HEK293 (cell line): ENCODE results near the gene DDX54.

ENCODE experiments used
- CTCF ChIA-PET: fragments of 350-600 bp; formaldehyde crosslinking; extraction: SDS; loops from one replicate; lab custom pipeline; 2021; ENCODE audit warnings: antibody characterized with exemption; lab: Yijun Ruan, JAX
- POLR2A ChIA-PET: fragments of 300-600 bp; formaldehyde crosslinking; extraction: SDS; loops from one replicate; lab custom pipeline; 2020; ENCODE audit warnings: antibody characterized with exemption, inconsistent platforms; lab: Yijun Ruan, JAX
- H3K27ac ChIP-seq: fragments of 200-500 bp; sonication (Bioruptor generic); 2 replicates; pipeline ENCODE4 v1.5.1; 2014; ENCODE audit warnings: low read depth, low read length, control low read depth, inconsistent platforms; ENCODE audit errors: extremely low read depth
- H3K36me3 ChIP-seq, 2 experiments: fragments of 200-500 bp in 1 of 2; sonication (Bioruptor generic) in 1 of 2; 1 replicate in 1 of 2; 2 replicates in 1 of 2; pipeline ENCODE4 v1.5.1; 2014 to 2017; ENCODE audit warnings: inconsistent platforms in 2 of 2, low read length in 2 of 2; ENCODE audit not compliant: control insufficient read depth in 2 of 2, insufficient read depth in 1 of 2
- H3K4me1 ChIP-seq: fragments of 200-500 bp; sonication (Bioruptor generic); 2 replicates; pipeline ENCODE4 v1.5.1; 2014; ENCODE audit warnings: mild to moderate bottlenecking, low read length, inconsistent platforms; ENCODE audit not compliant: control insufficient read depth, insufficient read depth
- H3K4me3 ChIP-seq: 2 replicates; pipeline ENCODE4 v1.5.1; 2011; ENCODE audit warnings: low read depth, mild to moderate bottlenecking, control low read depth, low read length, moderate library complexity
- H3K9me3 ChIP-seq: fragments of 200-500 bp; sonication (Bioruptor generic); 2 replicates; pipeline ENCODE4 v1.5.1; 2014; ENCODE audit warnings: low read depth, low read length, inconsistent platforms; ENCODE audit not compliant: control insufficient read depth, insufficient read depth
- GLIS2 ChIP-seq: fragments of 450-650 bp; formaldehyde crosslinking; IDR thresholded peaks from 2 replicates; pipeline ENCODE4 v1.5.1; 2016; ENCODE audit warnings: missing biosample characterization, missing genetic modification characterization
- IKZF3 ChIP-seq: fragments of 450-650 bp; IDR thresholded peaks from 2 replicates; pipeline ENCODE4 v1.5.0; 2018; ENCODE audit warnings: missing biosample characterization, mild to moderate bottlenecking, missing genetic modification characterization, moderate library complexity
- KLF1 ChIP-seq: fragments of 450-650 bp; formaldehyde crosslinking; IDR thresholded peaks from 2 replicates; pipeline ENCODE4 v1.5.1; 2016; ENCODE audit warnings: missing biosample characterization, missing genetic modification characterization
- KLF17 ChIP-seq: fragments of 450-650 bp; formaldehyde crosslinking; IDR thresholded peaks from 2 replicates; pipeline ENCODE4 v1.5.1; 2016; ENCODE audit warnings: missing biosample characterization, missing genetic modification characterization
- MEIS1 ChIP-seq: sonication (generic); formaldehyde crosslinking; IDR thresholded peaks from 2 replicates; pipeline ENCODE4 v1.8.1; 2022; ENCODE audit warnings: missing genetic modification reagents, mild to moderate bottlenecking, borderline replicate concordance
- PATZ1 ChIP-seq: fragments of 450-650 bp; formaldehyde crosslinking; IDR thresholded peaks from 2 replicates; pipeline ENCODE4 v1.5.1; 2016; ENCODE audit warnings: missing biosample characterization, missing genetic modification characterization
- ZBTB17 ChIP-seq: fragments of 450-650 bp; formaldehyde crosslinking; IDR thresholded peaks from 2 replicates; pipeline ENCODE4 v1.5.1; 2016; ENCODE audit warnings: missing biosample characterization, missing genetic modification characterization
- ZBTB8A ChIP-seq: fragments of 450-650 bp; formaldehyde crosslinking; IDR thresholded peaks from 2 replicates; pipeline ENCODE4 v1.5.1; 2016; ENCODE audit warnings: missing biosample characterization, missing genetic modification characterization
- ZFP37 ChIP-seq: fragments of 450-650 bp; formaldehyde crosslinking; IDR thresholded peaks from 2 replicates; pipeline ENCODE4 v1.5.1; 2016; ENCODE audit warnings: missing biosample characterization, missing genetic modification characterization
- ZIC2 ChIP-seq: fragments of 450-650 bp; formaldehyde crosslinking; IDR thresholded peaks from 2 replicates; pipeline ENCODE4 v1.5.1; 2016; ENCODE audit warnings: missing biosample characterization, missing genetic modification characterization
- ZNF138 ChIP-seq: fragments of 450-650 bp; formaldehyde crosslinking; IDR thresholded peaks from 2 replicates; pipeline ENCODE4 v1.5.1; 2016; ENCODE audit warnings: missing biosample characterization, missing genetic modification characterization, borderline replicate concordance
- ZNF18 ChIP-seq: fragments of 450-650 bp; formaldehyde crosslinking; IDR thresholded peaks from 2 replicates; pipeline ENCODE4 v1.5.1; 2016; ENCODE audit warnings: missing biosample characterization, missing genetic modification characterization
- ZNF221 ChIP-seq: fragments of 450-650 bp; formaldehyde crosslinking; IDR thresholded peaks from 2 replicates; pipeline ENCODE4 v1.5.1; 2017; ENCODE audit warnings: missing biosample characterization, missing genetic modification characterization, borderline replicate concordance
- ZNF223 ChIP-seq: fragments of 450-650 bp; formaldehyde crosslinking; IDR thresholded peaks from 2 replicates; pipeline ENCODE4 v1.5.1; 2016; ENCODE audit warnings: missing biosample characterization, missing genetic modification characterization
- ZNF24 ChIP-seq: fragments of 450-650 bp; formaldehyde crosslinking; IDR thresholded peaks from 2 replicates; pipeline ENCODE4 v1.5.1; 2016; ENCODE audit warnings: missing biosample characterization, missing genetic modification characterization
- ZNF266 ChIP-seq: fragments of 450-650 bp; formaldehyde crosslinking; IDR thresholded peaks from 2 replicates; pipeline ENCODE4 v1.5.1; 2016; ENCODE audit warnings: missing biosample characterization, missing genetic modification characterization, low read depth
- ZNF394 ChIP-seq: fragments of 450-650 bp; formaldehyde crosslinking; IDR thresholded peaks from 2 replicates; pipeline ENCODE4 v1.5.1; 2016; ENCODE audit warnings: missing biosample characterization, missing genetic modification characterization, mild to moderate bottlenecking, moderate library complexity, borderline replicate concordance
- ZNF423 ChIP-seq: fragments of 450-650 bp; formaldehyde crosslinking; IDR thresholded peaks from 2 replicates; pipeline ENCODE4 v1.5.1; 2016; ENCODE audit warnings: missing biosample characterization, missing genetic modification characterization
- ZNF530 ChIP-seq: fragments of 450-650 bp; formaldehyde crosslinking; IDR thresholded peaks from 2 replicates; pipeline ENCODE4 v1.5.1; 2016; ENCODE audit warnings: low read depth, missing biosample characterization, missing genetic modification characterization
- ZNF558 ChIP-seq: fragments of 450-650 bp; formaldehyde crosslinking; IDR thresholded peaks from 2 replicates; pipeline ENCODE4 v1.5.1; 2016; ENCODE audit warnings: missing biosample characterization, missing genetic modification characterization
- ZNF561 ChIP-seq: fragments of 450-650 bp; IDR thresholded peaks from 2 replicates; pipeline ENCODE4 v1.5.1; 2018; ENCODE audit warnings: missing biosample characterization, missing genetic modification characterization, borderline replicate concordance
- ZNF571 ChIP-seq: fragments of 450-650 bp; formaldehyde crosslinking; IDR thresholded peaks from 2 replicates; pipeline ENCODE4 v1.5.0; 2017; ENCODE audit warnings: missing biosample characterization, missing genetic modification characterization
- ZNF623 ChIP-seq: fragments of 450-650 bp; formaldehyde crosslinking; IDR thresholded peaks from 2 replicates; pipeline ENCODE4 v1.5.1; 2016; ENCODE audit warnings: missing biosample characterization, missing genetic modification characterization
- ZNF776 ChIP-seq: fragments of 450-650 bp; formaldehyde crosslinking; IDR thresholded peaks from 2 replicates; pipeline ENCODE4 v1.5.0; 2017; ENCODE audit warnings: missing biosample characterization, missing genetic modification characterization, borderline replicate concordance
- TF ChIP-seq, protein P1 (sequence below): fragments of 450-650 bp; formaldehyde crosslinking; IDR thresholded peaks from 2 replicates; pipeline ENCODE4 v1.5.1; 2017; ENCODE audit warnings: missing biosample characterization, missing genetic modification characterization
- TF ChIP-seq, protein P2 (sequence below): fragments of 450-650 bp; formaldehyde crosslinking; IDR thresholded peaks from 2 replicates; pipeline ENCODE4 v1.5.1; 2016; ENCODE audit warnings: missing biosample characterization, missing genetic modification characterization

The DDX54 gene

DNA sequence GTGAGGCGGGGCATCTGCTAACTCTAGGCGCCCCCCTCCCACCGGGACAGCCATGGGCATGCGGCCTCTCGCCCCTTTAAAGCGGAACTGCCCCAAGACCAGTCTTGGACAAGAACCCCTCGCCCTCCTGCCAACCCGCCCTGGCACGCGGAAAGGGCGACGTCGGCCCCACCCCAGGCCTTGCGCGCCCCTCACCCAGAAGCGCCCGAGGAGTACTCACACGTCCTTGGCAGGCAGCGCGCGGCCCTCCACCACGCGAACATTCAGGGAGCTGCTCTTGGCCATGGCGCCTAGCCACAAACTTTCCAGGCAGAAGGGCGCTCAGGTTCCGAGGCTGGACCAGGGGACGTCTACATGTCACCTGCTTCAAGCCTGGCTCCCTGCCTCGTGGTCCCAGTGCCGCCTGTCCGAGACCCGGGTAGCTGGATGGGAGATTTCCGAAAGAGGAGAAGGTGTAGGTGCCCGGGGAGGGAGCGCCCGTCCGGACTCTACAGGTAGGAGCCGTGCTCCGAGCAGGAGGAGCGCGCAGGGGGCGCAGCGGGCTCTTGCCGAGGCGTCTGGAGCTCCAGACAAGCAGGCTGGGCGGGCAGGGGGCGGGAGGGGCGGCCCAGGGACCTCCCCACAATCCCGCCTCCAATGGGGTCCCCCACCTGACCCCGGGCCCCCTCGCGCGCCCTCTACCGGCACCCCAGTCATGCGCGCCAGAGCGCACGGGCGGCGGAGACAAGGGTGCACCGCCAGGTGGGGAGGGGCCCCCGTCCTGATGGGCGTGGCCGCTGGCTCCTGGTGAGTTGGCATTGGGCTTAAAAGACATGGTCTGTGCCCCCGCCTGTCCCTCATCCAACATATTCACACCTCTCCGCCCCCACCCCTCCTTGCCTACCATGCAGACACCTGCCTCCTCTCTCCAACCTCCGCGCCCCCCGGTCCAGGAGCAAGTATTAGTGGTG, 49.8 kb downstream of the DDX54 start, which contains the start of gene RASAL1:
Gene RASAL1, minus strand, starts transcription at position 584 of the 950 bp plus-strand sequence. Its CDS starts 299 bp downstream, at position 285.
- no peak within 1 kb of the TSS for H3K27ac ChIP-seq
- H3K4me1 ChIP-seq = peaks cover 6% of the 10 kb centered on the region; the same call in 1 of the 2 replicates
- CTCF ChIA-PET = interaction anchor here (0.6 to 2.6 kb wide), 9 partner anchors 7 to 475 kb away, joined by 3 to 9 read pairs (median 3); partner anchors contain the start of gene CFAP73
- POLR2A ChIA-PET = interaction anchor here (2.0 kb wide), 1 partner anchor 17 kb away, joined by 5 read pairs; no protein-coding TSS in a partner anchor
- H3K36me3 ChIP-seq = no peaks in the 10 kb centered on the region
- peak within 1 kb of the TSS; percentile 23 for H3K4me3 ChIP-seq
- no peaks in the 10 kb centered on the region for H3K9me3 ChIP-seq
- TF ChIP-seq ZNF623 (tag by site-specific recombination) (no peak), KLF17 (tag by site-specific recombination) (no peak), ZNF423 (tag by site-specific recombination) (no peak), ZNF223 (tag by site-specific recombination) (no peak), MEIS1 (CRISPR knock-in tag) (no peak), ZNF776 (tag by site-specific recombination) (no peak), PATZ1 (tag by site-specific recombination) (peak; percentile 92), GLIS2 (tag by site-specific recombination) (peak; percentile 75), ZNF561 (no peak), ZBTB17 (tag by site-specific recombination) (no peak), ZBTB8A (no peak), ZNF558 (tag by site-specific recombination) (no peak), ZNF266 (tag by site-specific recombination) (no peak), ZNF221 (no peak), ZNF530 (no peak), IKZF3 (no peak), ZNF394 (tag by site-specific recombination) (no peak), ZNF138 (tag by site-specific recombination) (no peak), ZFP37 (tag by site-specific recombination) (no peak), ZNF18 (tag by site-specific recombination) (peak; percentile 53; the same call in 1 of the 2 replicates), ZNF571 (tag by site-specific recombination) (no peak), KLF1 (tag by site-specific recombination) (peak; percentile 81), ZIC2 (tag by site-specific recombination) (no peak), ZNF24 (tag by site-specific recombination) (no peak)
- TF ChIP-seq, protein P1, sequence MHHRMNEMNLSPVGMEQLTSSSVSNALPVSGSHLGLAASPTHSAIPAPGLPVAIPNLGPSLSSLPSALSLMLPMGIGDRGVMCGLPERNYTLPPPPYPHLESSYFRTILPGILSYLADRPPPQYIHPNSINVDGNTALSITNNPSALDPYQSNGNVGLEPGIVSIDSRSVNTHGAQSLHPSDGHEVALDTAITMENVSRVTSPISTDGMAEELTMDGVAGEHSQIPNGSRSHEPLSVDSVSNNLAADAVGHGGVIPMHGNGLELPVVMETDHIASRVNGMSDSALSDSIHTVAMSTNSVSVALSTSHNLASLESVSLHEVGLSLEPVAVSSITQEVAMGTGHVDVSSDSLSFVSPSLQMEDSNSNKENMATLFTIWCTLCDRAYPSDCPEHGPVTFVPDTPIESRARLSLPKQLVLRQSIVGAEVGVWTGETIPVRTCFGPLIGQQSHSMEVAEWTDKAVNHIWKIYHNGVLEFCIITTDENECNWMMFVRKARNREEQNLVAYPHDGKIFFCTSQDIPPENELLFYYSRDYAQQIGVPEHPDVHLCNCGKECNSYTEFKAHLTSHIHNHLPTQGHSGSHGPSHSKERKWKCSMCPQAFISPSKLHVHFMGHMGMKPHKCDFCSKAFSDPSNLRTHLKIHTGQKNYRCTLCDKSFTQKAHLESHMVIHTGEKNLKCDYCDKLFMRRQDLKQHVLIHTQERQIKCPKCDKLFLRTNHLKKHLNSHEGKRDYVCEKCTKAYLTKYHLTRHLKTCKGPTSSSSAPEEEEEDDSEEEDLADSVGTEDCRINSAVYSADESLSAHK (tag by site-specific recombination) = no peak
- TF ChIP-seq, protein P2, sequence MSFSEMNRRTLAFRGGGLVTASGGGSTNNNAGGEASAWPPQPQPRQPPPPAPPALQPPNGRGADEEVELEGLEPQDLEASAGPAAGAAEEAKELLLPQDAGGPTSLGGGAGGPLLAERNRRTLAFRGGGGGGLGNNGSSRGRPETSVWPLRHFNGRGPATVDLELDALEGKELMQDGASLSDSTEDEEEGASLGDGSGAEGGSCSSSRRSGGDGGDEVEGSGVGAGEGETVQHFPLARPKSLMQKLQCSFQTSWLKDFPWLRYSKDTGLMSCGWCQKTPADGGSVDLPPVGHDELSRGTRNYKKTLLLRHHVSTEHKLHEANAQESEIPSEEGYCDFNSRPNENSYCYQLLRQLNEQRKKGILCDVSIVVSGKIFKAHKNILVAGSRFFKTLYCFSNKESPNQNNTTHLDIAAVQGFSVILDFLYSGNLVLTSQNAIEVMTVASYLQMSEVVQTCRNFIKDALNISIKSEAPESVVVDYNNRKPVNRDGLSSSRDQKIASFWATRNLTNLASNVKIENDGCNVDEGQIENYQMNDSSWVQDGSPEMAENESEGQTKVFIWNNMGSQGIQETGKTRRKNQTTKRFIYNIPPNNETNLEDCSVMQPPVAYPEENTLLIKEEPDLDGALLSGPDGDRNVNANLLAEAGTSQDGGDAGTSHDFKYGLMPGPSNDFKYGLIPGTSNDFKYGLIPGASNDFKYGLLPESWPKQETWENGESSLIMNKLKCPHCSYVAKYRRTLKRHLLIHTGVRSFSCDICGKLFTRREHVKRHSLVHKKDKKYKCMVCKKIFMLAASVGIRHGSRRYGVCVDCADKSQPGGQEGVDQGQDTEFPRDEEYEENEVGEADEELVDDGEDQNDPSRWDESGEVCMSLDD (tag by site-specific recombination) = peak; percentile 66; the same call in 1 of the 2 replicates
